GM18498 (cell line): ENCODE results near the gene RAMP3.
"Not testable (repeated sequence)": the region's sequence is repeated elsewhere in the genome, so short reads cannot be mapped to it uniquely, and the experiment has no call there.

Source experiments
- ATAC-seq: cut with Tn5 transposase; IDR thresholded peaks from one replicate; pipeline ENCODE4 v1.9.1; 2021; ENCODE audit warnings: mild to moderate bottlenecking, moderate library complexity; ENCODE audit not compliant: unreplicated experiment

RAMP3 gene

GRCh38 chr7:45190406-45191165 is 33.0 kb downstream of the RAMP3 start:
- ATAC-seq = no peak

- no peak for ATAC-seq
Observed at GRCh38 chr7:45191396-45191795, 33.8 kb downstream of the RAMP3 start.

- ATAC-seq = no peak
Observed at GRCh38 chr7:45192621-45193041, 35.0 kb downstream of the RAMP3 start.

GRCh38 chr7:45193828-45194227 is 36.2 kb downstream of the RAMP3 start:
- ATAC-seq = no peak

- peak; percentile 86 for ATAC-seq
Observed at GRCh38 chr7:45196374-45196773, 38.8 kb downstream of the RAMP3 start.

- ATAC-seq = no peak
Observed at GRCh38 chr7:45197461-45197860, 39.9 kb downstream of the RAMP3 start.

- no peak for ATAC-seq
Observed at GRCh38 chr7:45198986-45199385, 41.4 kb downstream of the RAMP3 start.

- no peak for ATAC-seq
Observed at GRCh38 chr7:45199506-45199905, 41.9 kb downstream of the RAMP3 start.

- no peak for ATAC-seq
Observed at GRCh38 chr7:45202625-45203024, 45.0 kb downstream of the RAMP3 start.

GRCh38 chr7:45203036-45203435 is 45.4 kb downstream of the RAMP3 start:
- no peak for ATAC-seq

- ATAC-seq = no peak
Observed at GRCh38 chr7:45203459-45203858, 45.9 kb downstream of the RAMP3 start.

- peak; percentile 92 for ATAC-seq
Observed at GRCh38 chr7:45203936-45204445, 46.4 kb downstream of the RAMP3 start.

- not testable (repeated sequence) for ATAC-seq
Observed at GRCh38 chr7:45206266-45206665, 48.7 kb downstream of the RAMP3 start.

GRCh38 chr7:45209909-45210308 is 52.3 kb downstream of the RAMP3 start:
- not testable (repeated sequence) for ATAC-seq

GRCh38 chr7:45211066-45211465 is 53.5 kb downstream of the RAMP3 start:
- no peak for ATAC-seq

- no peak for ATAC-seq
Observed at GRCh38 chr7:45211958-45212357, 54.4 kb downstream of the RAMP3 start.

- ATAC-seq = no peak
Observed at GRCh38 chr7:45212606-45213005, 55.0 kb downstream of the RAMP3 start.

- no peak for ATAC-seq
Observed at GRCh38 chr7:45215601-45216062, 58.0 kb downstream of the RAMP3 start.

GRCh38 chr7:45216181-45216580 is 58.6 kb downstream of the RAMP3 start:
- ATAC-seq = no peak

- ATAC-seq = no peak
Observed at GRCh38 chr7:45216622-45217165, 59.1 kb downstream of the RAMP3 start.

- no peak for ATAC-seq
Observed at GRCh38 chr7:45217358-45217757, 59.8 kb downstream of the RAMP3 start.

GRCh38 chr7:45219130-45219529 is 61.5 kb downstream of the RAMP3 start:
- no peak for ATAC-seq
